Liver (tissue), 9 donors: ENCODE data around the gene PPP2R5C. TPM values are rescaled to one million over a fixed set of nuclear protein-coding genes. Genes with fewer than 3 reads are reported as not detected.

Source experiments
- DNase-seq: peaks from one replicate; pipeline ENCODE4 v3.0.0-alpha.2; 2017; ENCODE audit warnings: low spot score
- H3K27ac ChIP-seq, 2 donors: one replicate each; pipeline ENCODE4 v1.7.0; 2013; ENCODE audit warnings: inconsistent platforms in 2 of 2, low read length in 2 of 2, control low read depth in 1 of 2, low read depth in 1 of 2, mild to moderate bottlenecking in 1 of 2
- H3K27me3 ChIP-seq, 4 donors: one replicate each; pipeline versions ENCODE4 v1.6.1 to v1.7.0; 2013; ENCODE audit warnings: low read length in 3 of 4, inconsistent platforms in 1 of 4, mild to moderate bottlenecking in 1 of 4, moderate library complexity in 1 of 4; ENCODE audit not compliant: control insufficient read depth in 4 of 4, insufficient read depth in 4 of 4
- H3K36me3 ChIP-seq, 4 donors: one replicate each; pipeline versions ENCODE4 v1.6.1 to v1.7.0; 2013; ENCODE audit warnings: low read length in 3 of 4, mild to moderate bottlenecking in 3 of 4, low read depth in 1 of 4, moderate library complexity in 1 of 4; ENCODE audit not compliant: control insufficient read depth in 4 of 4, insufficient read depth in 3 of 4
- H3K4me1 ChIP-seq, 4 donors: one replicate each; pipeline versions ENCODE4 v1.6.1 to v1.7.0; 2013; ENCODE audit warnings: low read length in 3 of 4, mild to moderate bottlenecking in 3 of 4, moderate library complexity in 1 of 4; ENCODE audit not compliant: control insufficient read depth in 4 of 4, insufficient read depth in 4 of 4
- H3K4me3 ChIP-seq, 3 donors: one replicate each; pipeline versions ENCODE4 v1.6.1 to v1.7.0; 2013; ENCODE audit warnings: low read length in 3 of 3, control low read depth in 1 of 3, low read depth in 1 of 3, mild to moderate bottlenecking in 1 of 3
- H3K9ac ChIP-seq, 2 donors: one replicate each; pipeline ENCODE4 v1.7.0; 2013; ENCODE audit warnings: low read length in 2 of 2, mild to moderate bottlenecking in 2 of 2, moderate library complexity in 2 of 2, control low read depth in 1 of 2, low read depth in 1 of 2
- H3K9me3 ChIP-seq, 4 donors: one replicate each; pipeline versions ENCODE4 v1.6.1 to v1.7.0; 2013; ENCODE audit warnings: low read length in 3 of 4; ENCODE audit not compliant: control insufficient read depth in 4 of 4
- CTCF ChIP-seq: fragments of 150-350 bp; IDR thresholded peaks from 2 replicates; pipeline ENCODE4 v1.5.1; 2017; ENCODE audit warnings: improper control_type of control experiment, low read depth, low read length; ENCODE audit not compliant: missing input control
- FOXA1 ChIP-seq: IDR thresholded peaks from 2 replicates; pipeline ENCODE4 v1.6.1; 2016; ENCODE audit warnings: antibody characterized with exemption
- GABPA ChIP-seq, 2 donors: IDR thresholded peaks in 1 of 2; conservative IDR thresholded peaks in 1 of 2; 2 replicates each; pipeline ENCODE4 v1.6.1; 2016; ENCODE audit warnings: antibody characterized with exemption in 2 of 2, mild to moderate bottlenecking in 1 of 2, moderate library complexity in 1 of 2
- HNF4A ChIP-seq, 2 donors: conservative IDR thresholded peaks; 2 replicates each; pipeline ENCODE4 v1.6.1; 2016; ENCODE audit warnings: antibody characterized with exemption in 2 of 2, mild to moderate bottlenecking in 2 of 2
- HNF4G ChIP-seq: IDR thresholded peaks from 2 replicates; pipeline ENCODE4 v1.6.1; 2016; ENCODE audit warnings: antibody characterized with exemption
- MAX ChIP-seq: IDR thresholded peaks from 2 replicates; pipeline ENCODE4 v1.6.1; 2016; ENCODE audit warnings: antibody characterized with exemption
- NR2F2 ChIP-seq: IDR thresholded peaks from 2 replicates; pipeline ENCODE4 v1.6.1; 2016; ENCODE audit warnings: antibody characterized with exemption
- RAD21 ChIP-seq, 2 donors: IDR thresholded peaks; 2 replicates each; pipeline ENCODE4 v1.6.1; 2016; ENCODE audit warnings: antibody characterized with exemption in 2 of 2, mild to moderate bottlenecking in 2 of 2
- RXRA ChIP-seq, 2 donors: IDR thresholded peaks; 2 replicates each; pipeline ENCODE4 v1.6.1; 2017 to 2018; ENCODE audit warnings: antibody characterized with exemption in 2 of 2, mild to moderate bottlenecking in 1 of 2
- SP1 ChIP-seq: IDR thresholded peaks from 2 replicates; pipeline ENCODE4 v1.6.1; 2018; ENCODE audit warnings: antibody characterized with exemption, mild to moderate bottlenecking
- YY1 ChIP-seq: IDR thresholded peaks from 2 replicates; pipeline ENCODE4 v1.6.1; 2016; ENCODE audit warnings: antibody characterized with exemption, mild to moderate bottlenecking
- ZBTB33 ChIP-seq: IDR thresholded peaks from 2 replicates; pipeline ENCODE4 v1.6.1; 2016; ENCODE audit warnings: antibody characterized with exemption
- WGBS: extraction: QIAGEN DNeasy Blood & Tissue Kit; methylation state at CpG from one replicate; pipeline ENCODE4 v1.1.7; 2013; 5-methylcytosine and 5-hydroxymethylcytosine counted together
- polyA plus RNA-seq, 2 donors: library from polyadenylated mRNA; stranded (reverse) in 1 of 2; unstranded in 1 of 2; fragments of 200-250 nt in 1 of 2; fragments of >200 nt in 1 of 2; fragmentation: Nextera tagmentation in 1 of 2; extraction: Ambion mirVana in 1 of 2; gene quantifications; one replicate each; pipeline versions ENCODE4 v1.2.1 to v1.2.3, GENCODE V29; 2013 to 2015
- total RNA-seq, 2 donors: library from RNA; depleted of rRNA; stranded (reverse); fragments of >200 nt; gene quantifications; one replicate each; pipeline ENCODE4 v1.2.3, GENCODE V29; 2014
- TF ChIP-seq, protein P1 (sequence below): IDR thresholded peaks from 2 replicates; pipeline ENCODE4 v1.6.1; 2016; ENCODE audit warnings: antibody characterized with exemption
- TF ChIP-seq, protein P2 (sequence below): IDR thresholded peaks from 2 replicates; pipeline ENCODE4 v1.6.1; 2016; ENCODE audit warnings: antibody characterized with exemption, mild to moderate bottlenecking
- donor health status: healthy.
- donor health status: healthy.
- donor health status: healthy.
- donor health status: healthy.
- donor health status: healthy.

The PPP2R5C gene
- total and polyA plus RNA-seq, 4 donors = 33.5 to 52.3 (median 43.9) TPM

GRCh38 chr14:101958418-101959180 lies 197.1 kb downstream of the PPP2R5C start:
- TF ChIP-seq YY1 (no peak), HNF4G (no peak), GABPA (IDR thresholded peaks at IDR 0.05 in 1 of 2, conservative IDR thresholded peaks at IDR 0.05 in 1 of 2) (no peak), NR2F2 (no peak), HNF4A (conservative IDR thresholded peaks at IDR 0.05) (no peak), MAX (no peak), SP1 (no peak), RAD21 (IDR thresholded peaks at IDR 0.05) (no peak), RXRA (IDR thresholded peaks at IDR 0.05) (no peak), FOXA1 (no peak), CTCF (no peak), ZBTB33 (no peak)
- TF ChIP-seq, protein P1, sequence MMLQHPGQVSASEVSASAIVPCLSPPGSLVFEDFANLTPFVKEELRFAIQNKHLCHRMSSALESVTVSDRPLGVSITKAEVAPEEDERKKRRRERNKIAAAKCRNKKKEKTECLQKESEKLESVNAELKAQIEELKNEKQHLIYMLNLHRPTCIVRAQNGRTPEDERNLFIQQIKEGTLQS = no peak
- TF ChIP-seq, protein P2, sequence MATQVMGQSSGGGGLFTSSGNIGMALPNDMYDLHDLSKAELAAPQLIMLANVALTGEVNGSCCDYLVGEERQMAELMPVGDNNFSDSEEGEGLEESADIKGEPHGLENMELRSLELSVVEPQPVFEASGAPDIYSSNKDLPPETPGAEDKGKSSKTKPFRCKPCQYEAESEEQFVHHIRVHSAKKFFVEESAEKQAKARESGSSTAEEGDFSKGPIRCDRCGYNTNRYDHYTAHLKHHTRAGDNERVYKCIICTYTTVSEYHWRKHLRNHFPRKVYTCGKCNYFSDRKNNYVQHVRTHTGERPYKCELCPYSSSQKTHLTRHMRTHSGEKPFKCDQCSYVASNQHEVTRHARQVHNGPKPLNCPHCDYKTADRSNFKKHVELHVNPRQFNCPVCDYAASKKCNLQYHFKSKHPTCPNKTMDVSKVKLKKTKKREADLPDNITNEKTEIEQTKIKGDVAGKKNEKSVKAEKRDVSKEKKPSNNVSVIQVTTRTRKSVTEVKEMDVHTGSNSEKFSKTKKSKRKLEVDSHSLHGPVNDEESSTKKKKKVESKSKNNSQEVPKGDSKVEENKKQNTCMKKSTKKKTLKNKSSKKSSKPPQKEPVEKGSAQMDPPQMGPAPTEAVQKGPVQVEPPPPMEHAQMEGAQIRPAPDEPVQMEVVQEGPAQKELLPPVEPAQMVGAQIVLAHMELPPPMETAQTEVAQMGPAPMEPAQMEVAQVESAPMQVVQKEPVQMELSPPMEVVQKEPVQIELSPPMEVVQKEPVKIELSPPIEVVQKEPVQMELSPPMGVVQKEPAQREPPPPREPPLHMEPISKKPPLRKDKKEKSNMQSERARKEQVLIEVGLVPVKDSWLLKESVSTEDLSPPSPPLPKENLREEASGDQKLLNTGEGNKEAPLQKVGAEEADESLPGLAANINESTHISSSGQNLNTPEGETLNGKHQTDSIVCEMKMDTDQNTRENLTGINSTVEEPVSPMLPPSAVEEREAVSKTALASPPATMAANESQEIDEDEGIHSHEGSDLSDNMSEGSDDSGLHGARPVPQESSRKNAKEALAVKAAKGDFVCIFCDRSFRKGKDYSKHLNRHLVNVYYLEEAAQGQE = no peak
- H3K4me3 ChIP-seq = no peak overlapping the region
- H3K27me3 ChIP-seq = no peaks in the 10 kb centered on the region
- WGBS = 79% methylated on average over 11 of the region's 11 CpGs
- no peak for DNase-seq
- no peak overlapping the region for H3K9ac ChIP-seq
- no peak overlapping the region for H3K27ac ChIP-seq
- peaks cover 0 to 3% (median under 1%) of the 10 kb centered on the region in 4 donors for H3K4me1 ChIP-seq
- no peaks in the 10 kb centered on the region for H3K9me3 ChIP-seq
- H3K36me3 ChIP-seq = no peaks in the 10 kb centered on the region

- 87% methylated on average over 2 of the region's 2 CpGs for WGBS
- H3K4me1 ChIP-seq = peaks cover 2 to 8% (median 4%) of the 10 kb centered on the region in 4 donors
- H3K36me3 ChIP-seq = no peaks in the 10 kb centered on the region
- no peak overlapping the region for H3K4me3 ChIP-seq
- no peaks in the 10 kb centered on the region for H3K9me3 ChIP-seq
- H3K9ac ChIP-seq = no peak overlapping the region
- H3K27me3 ChIP-seq = no peaks in the 10 kb centered on the region
- no peak for TF ChIP-seq NR2F2
- H3K27ac ChIP-seq = no peak overlapping the region
- no peak for DNase-seq
Measured at GRCh38 chr14:101959277-101959676, 197.8 kb downstream of the PPP2R5C start.
